CD14-positive monocyte (primary cell): ENCODE data around the gene IRF9. TPM values are rescaled to one million over a fixed set of nuclear protein-coding genes. Genes with fewer than 3 reads are reported as not detected.
A peak's percentile ranks its signal among the peaks of the same experiment; 100 is the strongest.

Source experiments
- DNase-seq, 3 donors: peaks; one replicate each; pipeline ENCODE4 v3.0.0-alpha.2; 2011 to 2022
- H2AFZ ChIP-seq: 2 replicates; pipeline ENCODE4 v1.6.0; 2012; ENCODE audit warnings: mild to moderate bottlenecking, low read depth, low read length, inconsistent platforms; ENCODE audit not compliant: insufficient read depth, poor library complexity, severe bottlenecking
- H3K27ac ChIP-seq, 2 donors: 1 replicate in 1 of 2; 2 replicates in 1 of 2; pipeline ENCODE4 v1.5.1; 2012 to 2013; ENCODE audit warnings: low read length in 2 of 2, control low read depth in 1 of 2, inconsistent platforms in 1 of 2, low read depth in 1 of 2, mild to moderate bottlenecking in 1 of 2
- H3K27me3 ChIP-seq, 2 donors: one replicate each; pipeline versions ENCODE4 v1.6.0 to v1.6.1; 2011 to 2013; ENCODE audit warnings: low read length in 2 of 2; ENCODE audit not compliant: control insufficient read depth in 2 of 2, insufficient read depth in 2 of 2
- H3K36me3 ChIP-seq, 2 donors: replicated peaks in 1 of 2; 1 replicate in 1 of 2; 2 replicates in 1 of 2; pipeline versions ENCODE4 v1.5.1 to v1.6.1; 2012 to 2013; ENCODE audit warnings: low read length in 2 of 2, control low read depth in 1 of 2, inconsistent platforms in 1 of 2, mild to moderate bottlenecking in 1 of 2; ENCODE audit not compliant: insufficient read depth in 2 of 2, control insufficient read depth in 1 of 2
- H3K4me1 ChIP-seq, 2 donors: 1 replicate in 1 of 2; 2 replicates in 1 of 2; pipeline versions ENCODE4 v1.5.1 to v1.6.1; 2012 to 2013; ENCODE audit warnings: low read length in 2 of 2, control low read depth in 1 of 2, inconsistent platforms in 1 of 2, mild to moderate bottlenecking in 1 of 2, moderate library complexity in 1 of 2; ENCODE audit not compliant: insufficient read depth in 2 of 2, control insufficient read depth in 1 of 2
- H3K4me2 ChIP-seq: replicated peaks from 2 replicates; pipeline ENCODE3; 2012; ENCODE audit warnings: low read length, moderate library complexity, mild to moderate bottlenecking; ENCODE audit not compliant: poor library complexity, severe bottlenecking; ENCODE audit errors: extremely low read depth
- H3K4me3 ChIP-seq, 3 experiments: fragments of 200-600 bp in 1 of 3; sonication (generic) in 1 of 3; replicated peaks in 1 of 3; 1 replicate in 2 of 3; 2 replicates in 1 of 3; pipeline ENCODE4 v1.5.1; 2011 to 2013; ENCODE audit warnings: low read length in 3 of 3, mild to moderate bottlenecking in 3 of 3, control low read depth in 2 of 3, low read depth in 2 of 3, inconsistent platforms in 1 of 3, moderate library complexity in 1 of 3
- H3K79me2 ChIP-seq: 2 replicates; pipeline ENCODE4 v1.6.0; 2012; ENCODE audit warnings: mild to moderate bottlenecking, control low read depth, inconsistent platforms, low read length, moderate library complexity; ENCODE audit not compliant: insufficient read depth
- H3K9ac ChIP-seq: 2 replicates; pipeline ENCODE4 v1.6.0; 2017; ENCODE audit warnings: low read length, mild to moderate bottlenecking; ENCODE audit not compliant: insufficient read depth, poor library complexity, severe bottlenecking
- H3K9me3 ChIP-seq, 2 donors: replicated peaks in 1 of 2; 1 replicate in 1 of 2; 2 replicates in 1 of 2; pipeline versions ENCODE4 v1.5.1 to v1.6.1; 2012 to 2013; ENCODE audit warnings: low read length in 2 of 2, control low read depth in 1 of 2; ENCODE audit not compliant: control insufficient read depth in 1 of 2, insufficient read depth in 1 of 2
- H4K20me1 ChIP-seq: 2 replicates; pipeline ENCODE4 v1.6.0; 2012; ENCODE audit warnings: mild to moderate bottlenecking, low read length, control low read depth, moderate library complexity; ENCODE audit not compliant: insufficient read depth
- H3K27ac Mint-ChIP-seq, 7 donors: one replicate each; pipeline ENCODE4 v1.8.0; 2020; ENCODE audit warnings: mild to moderate bottlenecking in 7 of 7, mixed read lengths in 7 of 7, moderate library complexity in 6 of 7, inconsistent platforms in 2 of 7
- H3K27me3 Mint-ChIP-seq, 3 donors: one replicate each; pipeline ENCODE4 v1.8.0; 2021 to 2022; ENCODE audit warnings: low read depth in 3 of 3, mild to moderate bottlenecking in 3 of 3, mixed read lengths in 3 of 3, moderate library complexity in 3 of 3, inconsistent platforms in 1 of 3
- H3K36me3 Mint-ChIP-seq, 2 donors: one replicate each; pipeline ENCODE4 v1.8.0; 2020; ENCODE audit warnings: mixed read lengths in 2 of 2, inconsistent platforms in 1 of 2, mild to moderate bottlenecking in 1 of 2
- H3K4me1 Mint-ChIP-seq: one replicate; pipeline ENCODE4 v1.8.0; 2020; ENCODE audit warnings: mild to moderate bottlenecking, mixed read lengths
- H3K4me3 Mint-ChIP-seq, 2 donors: one replicate each; pipeline ENCODE4 v1.8.0; 2020; ENCODE audit warnings: mild to moderate bottlenecking in 2 of 2, mixed read lengths in 2 of 2, moderate library complexity in 1 of 2
- H3K9me3 Mint-ChIP-seq, 7 donors: one replicate each; pipeline ENCODE4 v1.8.0; 2020 to 2022; ENCODE audit warnings: mixed read lengths in 7 of 7, mild to moderate bottlenecking in 6 of 7, moderate library complexity in 6 of 7, inconsistent platforms in 2 of 7
- WGBS: methylation state at CpG from one replicate; pipeline ENCODE4 v1.1.5; 2013; ENCODE audit warnings: missing lambda C conversion rate; ENCODE audit not compliant: insufficient coverage; 5-methylcytosine and 5-hydroxymethylcytosine counted together
- intact Hi-C, 2 donors: fragments of 100-400 bp; cut with micrococcal nuclease; formaldehyde crosslinking; loops; one replicate each; pipeline versions ENCODE4 v1.15.0 to v1.15.1; 2023
- polyA plus RNA-seq, 3 donors: library from polyadenylated mRNA; depleted of rRNA in 1 of 3; unstranded in 2 of 3; stranded (reverse) in 1 of 3; fragments of 300-500 nt in 2 of 3; fragments of >200 nt in 1 of 3; fragmentation: Illumina TruSeq in 2 of 3; gene quantifications; 1 replicate in 2 of 3; 2 replicates in 1 of 3; pipeline ENCODE4 v1.2.3, GENCODE V29; 2012 to 2021
- TF ChIP-seq, protein P1 (sequence below): fragments of 200-600 bp; IDR thresholded peaks from one replicate; pipeline ENCODE4 v1.8.0; 2022; ENCODE audit warnings: antibody characterized with exemption, mild to moderate bottlenecking

Gene IRF9
- polyA plus RNA-seq, 3 donors = 44.7 to 208 (median 56.0) TPM

DNA sequence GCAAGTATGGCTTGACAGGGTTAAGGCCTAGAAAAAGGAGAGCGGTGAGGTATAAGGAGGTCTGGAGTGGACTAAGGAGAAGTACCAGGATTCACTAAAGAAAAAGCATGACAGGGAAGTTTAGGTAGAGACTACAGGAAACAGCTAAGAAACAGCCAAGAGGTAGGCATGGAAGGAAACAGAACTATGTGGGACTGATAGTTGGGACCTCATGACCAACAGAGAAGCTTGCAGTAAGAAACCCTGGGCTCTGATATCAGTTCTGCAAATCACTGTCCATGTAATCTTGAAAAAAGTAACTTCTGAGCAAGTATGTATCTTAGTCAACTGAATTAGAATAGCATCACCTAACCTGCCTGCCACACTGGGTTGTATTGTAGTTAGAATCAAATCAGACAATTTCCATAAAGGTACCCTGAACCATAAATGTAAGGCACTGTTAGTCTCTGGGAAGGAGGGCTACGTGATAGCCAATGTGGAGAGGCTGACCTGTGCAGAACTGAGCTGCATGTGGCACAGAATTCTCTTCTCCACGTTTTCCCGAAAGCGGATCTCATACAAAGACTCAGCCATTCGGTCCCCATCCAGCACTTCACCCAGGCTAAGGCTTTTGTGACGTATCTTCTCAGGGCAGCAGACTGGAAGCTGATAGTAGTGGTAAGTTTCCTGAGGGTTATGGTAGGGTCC, 33.3 kb downstream of the IRF9 start:
- DNase-seq = no peak
- Mint-ChIP-seq H3K36me3 (peaks cover 37 to 46% of the 10 kb centered on the region in 2 donors), H3K27me3 (no peaks in the 10 kb centered on the region), H3K27ac (peak overlapping the region; percentile 89 to 97 (median 94)), H3K4me1 (peaks cover 44% of the 10 kb centered on the region), H3K4me3 (peak overlapping the region; percentile 95 to 97), H3K9me3 (peaks cover 0 to 3% (median 1%) of the 10 kb centered on the region in 7 donors)
- intact Hi-C loops = no loop called here
- Histone ChIP-seq H3K27me3 (no peaks in the 10 kb centered on the region), H3K79me2 (peaks cover 63% of the 10 kb centered on the region), H3K36me3 (peaks cover 21 to 32% of the 10 kb centered on the region in 2 donors), H3K4me3 (peak overlapping the region; percentile 79 to 87 (median 86)), H3K9ac (peak overlapping the region; percentile 97), H4K20me1 (no peaks in the 10 kb centered on the region), H3K27ac (peak overlapping the region in 1 of 2 donors; percentile 94), H2AFZ (peak overlapping the region; percentile 92), H3K4me1 (peaks cover 24 to 35% of the 10 kb centered on the region in 2 donors), H3K4me2 (peak overlapping the region; percentile 74), H3K9me3 (no peaks in the 10 kb centered on the region)
- TF ChIP-seq, protein P1, sequence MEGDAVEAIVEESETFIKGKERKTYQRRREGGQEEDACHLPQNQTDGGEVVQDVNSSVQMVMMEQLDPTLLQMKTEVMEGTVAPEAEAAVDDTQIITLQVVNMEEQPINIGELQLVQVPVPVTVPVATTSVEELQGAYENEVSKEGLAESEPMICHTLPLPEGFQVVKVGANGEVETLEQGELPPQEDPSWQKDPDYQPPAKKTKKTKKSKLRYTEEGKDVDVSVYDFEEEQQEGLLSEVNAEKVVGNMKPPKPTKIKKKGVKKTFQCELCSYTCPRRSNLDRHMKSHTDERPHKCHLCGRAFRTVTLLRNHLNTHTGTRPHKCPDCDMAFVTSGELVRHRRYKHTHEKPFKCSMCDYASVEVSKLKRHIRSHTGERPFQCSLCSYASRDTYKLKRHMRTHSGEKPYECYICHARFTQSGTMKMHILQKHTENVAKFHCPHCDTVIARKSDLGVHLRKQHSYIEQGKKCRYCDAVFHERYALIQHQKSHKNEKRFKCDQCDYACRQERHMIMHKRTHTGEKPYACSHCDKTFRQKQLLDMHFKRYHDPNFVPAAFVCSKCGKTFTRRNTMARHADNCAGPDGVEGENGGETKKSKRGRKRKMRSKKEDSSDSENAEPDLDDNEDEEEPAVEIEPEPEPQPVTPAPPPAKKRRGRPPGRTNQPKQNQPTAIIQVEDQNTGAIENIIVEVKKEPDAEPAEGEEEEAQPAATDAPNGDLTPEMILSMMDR = no peak
- WGBS = 96% methylated on average over 5 of the region's 7 CpGs

DNA sequence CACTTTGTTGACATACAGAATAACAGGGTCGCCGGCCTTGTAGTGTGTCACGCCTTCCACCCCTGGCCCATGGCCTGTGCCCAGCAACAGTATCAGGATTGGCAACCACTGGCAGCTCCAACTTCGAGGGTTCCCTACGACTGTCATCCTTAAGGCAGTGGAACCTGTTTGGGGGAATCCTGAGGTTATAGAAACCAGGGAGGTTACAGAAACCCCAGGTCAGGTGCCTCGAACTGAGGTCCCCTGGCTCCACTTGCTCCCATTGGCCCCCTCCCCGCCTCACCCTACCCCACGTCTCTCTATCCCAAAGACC, 33.8 kb downstream of the IRF9 start:
- TF ChIP-seq, protein P1 = no peak
- H3K4me1 ChIP-seq = peaks cover 23 to 31% of the 10 kb centered on the region in 2 donors

More for the DNA sequence above, 33.8 kb downstream of the IRF9 start:
- WGBS = 61% methylated on average over 7 of the region's 8 CpGs
- no peaks in the 10 kb centered on the region for H3K27me3 Mint-ChIP-seq
- Histone ChIP-seq H3K9me3 (no peaks in the 10 kb centered on the region), H3K4me3 (peak overlapping the region; percentile 79 to 87 (median 86)), H3K4me2 (peak overlapping the region; percentile 74), H3K27ac (peak overlapping the region; percentile 77 to 94), H3K36me3 (peaks cover 21 to 31% of the 10 kb centered on the region in 2 donors), H3K27me3 (no peaks in the 10 kb centered on the region), H3K9ac (peak overlapping the region; percentile 97), H2AFZ (peak overlapping the region; percentile 92), H3K79me2 (peaks cover 63% of the 10 kb centered on the region), H4K20me1 (no peaks in the 10 kb centered on the region)
- no peak for DNase-seq
- peaks cover 39 to 51% of the 10 kb centered on the region in 2 donors for H3K36me3 Mint-ChIP-seq
- peaks cover 42% of the 10 kb centered on the region for H3K4me1 Mint-ChIP-seq
- peak overlapping the region; percentile 95 to 97 for H3K4me3 Mint-ChIP-seq
- peaks cover 0 to 6% (median 4%) of the 10 kb centered on the region in 7 donors for H3K9me3 Mint-ChIP-seq
- peak overlapping the region; percentile 89 to 97 (median 94) for H3K27ac Mint-ChIP-seq
- intact Hi-C loops = loop anchor here (5.0 kb wide), 1 partner anchor 37 kb away; the partner anchor contains the start of genes GMPR2 (in 2 of the 2) and NEDD8 (in 2 of the 2)
